ENCODE measurements around the gene ALPI.
"Not testable (repeated sequence)": the region's sequence is repeated elsewhere in the genome, so short reads cannot be mapped to it uniquely, and the experiment has no call there.

DNA sequence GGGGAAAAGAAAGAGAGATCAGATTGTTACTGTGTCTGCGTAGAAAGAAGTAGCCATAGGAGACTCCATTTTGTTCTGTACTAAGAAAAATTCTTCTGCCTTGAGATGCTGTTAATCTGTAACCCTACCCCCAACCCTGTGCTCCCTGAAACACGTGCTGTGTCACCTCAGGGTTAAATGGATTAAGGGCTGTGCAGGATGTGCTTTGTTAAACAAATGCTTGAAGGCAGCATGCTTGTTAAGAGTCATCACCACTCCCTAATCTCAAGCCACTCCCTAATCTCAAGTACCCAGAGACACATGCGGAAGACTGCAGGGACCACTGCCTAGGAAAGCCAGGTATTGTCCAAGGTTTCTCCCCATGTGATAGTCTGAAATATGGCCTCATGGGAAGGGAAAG lies 33.0 kb upstream of the ALPI start:
- not testable (repeated sequence) for TF ChIP-seq JUN (IDR thresholded peaks at IDR 0.05; ENCODE audit: borderline replicate concordance, insufficient read depth, insufficient read length, low read depth); POLR2A (IDR thresholded peaks at IDR 0.05; ENCODE audit: low read depth, low read length)

Data from endothelial cell of umbilical vein (primary cell).